Limb (tissue), 2 donors: ENCODE results near the gene HCFC1.
A peak's percentile ranks its signal among the peaks of the same experiment; 100 is the strongest.

ENCODE experiments used
- DNase-seq, 2 donors: peaks; one replicate each; pipeline ENCODE4 v3.0.0-alpha.2; 2016; ENCODE audit errors: extremely low spot score in 2 of 2

HCFC1 gene

GRCh38 chrX:153905481-153906095 lies 66.0 kb downstream of the HCFC1 start:
- peak in 1 of 2 donors; percentile 17 for DNase-seq

DNA sequence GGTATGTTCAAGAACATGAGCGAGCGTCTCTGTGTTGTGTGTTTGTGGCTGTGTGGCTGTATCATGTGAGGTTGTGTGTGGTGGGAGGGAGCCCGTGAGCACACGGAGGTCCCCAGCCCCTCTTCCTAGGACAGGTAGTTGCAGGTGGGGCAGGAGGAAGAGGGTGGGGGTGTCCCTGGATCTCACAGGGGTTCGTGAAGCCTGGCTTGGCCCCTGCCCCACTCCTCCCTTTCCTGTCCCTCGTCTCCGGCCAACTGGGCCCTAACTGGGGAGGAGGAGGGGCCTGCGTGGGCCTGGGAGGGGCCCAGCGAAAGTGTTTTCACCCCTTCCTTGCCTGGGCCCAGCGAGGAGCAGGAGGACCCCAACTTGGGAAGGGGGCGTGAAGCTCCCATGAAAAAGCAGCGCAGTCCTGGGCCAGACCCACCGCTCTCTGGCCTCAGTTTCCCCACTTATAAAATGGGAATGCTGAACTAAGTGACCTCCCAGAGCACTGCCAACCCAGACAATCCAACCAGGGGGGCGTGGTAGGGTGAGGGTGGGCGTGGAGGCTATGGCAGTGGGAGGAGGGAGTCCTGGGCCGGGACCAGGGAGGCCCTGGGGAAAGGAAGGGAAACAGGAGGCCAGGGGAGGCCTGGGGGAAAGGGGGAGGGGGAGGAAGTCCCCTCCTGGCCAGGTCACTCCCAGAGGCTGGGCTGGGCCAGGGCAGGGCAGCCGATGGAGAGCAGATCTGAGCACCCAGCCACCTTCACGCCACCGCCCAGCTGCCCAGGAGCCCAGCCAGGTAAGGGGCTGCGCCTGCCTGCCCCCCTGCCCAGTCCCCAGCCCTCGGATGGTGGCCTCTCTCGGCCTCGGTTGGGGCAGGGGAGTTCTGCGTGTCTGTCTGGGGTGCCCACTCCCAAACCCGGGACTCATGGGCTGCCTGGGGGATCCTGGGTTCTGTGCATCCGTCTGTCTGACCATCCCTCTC lies 67.3 kb downstream of the HCFC1 start, which contains the start of gene AVPR2:
Gene AVPR2 (plus strand): TSS at position 683 of the 967 bp plus-strand sequence. CDS start 473 bp downstream, outside the sequence.
- peak in 1 of 2 donors; percentile 24 for DNase-seq

DNA sequence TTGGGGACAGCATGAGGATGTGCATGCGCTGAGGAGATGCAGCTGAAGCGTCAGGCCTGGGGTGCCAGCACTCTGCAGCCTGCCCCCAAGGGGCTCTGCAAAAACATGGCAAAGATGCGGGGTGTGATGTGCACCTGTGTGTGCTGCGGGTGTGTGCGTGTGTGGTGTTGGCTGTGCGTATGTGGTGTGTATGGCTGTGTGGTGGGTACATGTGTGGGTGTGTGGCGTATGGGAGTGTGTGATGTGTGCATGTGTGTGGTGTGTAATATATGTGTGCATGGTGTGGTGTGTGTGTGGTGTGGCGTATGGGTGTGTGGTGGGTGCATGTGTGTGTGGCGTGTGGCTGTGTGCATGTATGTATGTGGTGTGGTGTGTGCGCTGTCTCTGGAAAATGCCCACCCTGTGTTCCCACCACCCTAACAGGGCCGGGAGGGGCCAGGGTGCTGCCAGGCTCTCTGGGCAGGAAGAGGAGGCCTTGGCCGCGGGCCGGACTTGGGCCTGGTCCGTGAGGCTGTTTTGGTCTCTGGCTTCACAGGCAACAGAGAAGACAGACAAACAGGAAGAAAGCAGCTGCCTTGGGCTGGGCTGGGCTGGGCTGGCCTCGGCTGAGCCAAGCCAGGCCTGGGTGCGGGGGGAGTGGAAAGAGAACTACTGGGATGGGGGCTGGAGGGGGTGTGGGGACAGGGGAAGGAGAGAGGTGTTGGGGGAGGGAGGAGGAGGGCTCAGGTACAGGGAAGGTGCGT lies 68.2 kb downstream of the HCFC1 start:
- DNase-seq: peak in 1 of 2 donors; percentile 25

GRCh38 chrX:153902385-153902784 lies 69.2 kb downstream of the HCFC1 start:
- DNase-seq: peak in 1 of 2 donors; percentile 22

DNA sequence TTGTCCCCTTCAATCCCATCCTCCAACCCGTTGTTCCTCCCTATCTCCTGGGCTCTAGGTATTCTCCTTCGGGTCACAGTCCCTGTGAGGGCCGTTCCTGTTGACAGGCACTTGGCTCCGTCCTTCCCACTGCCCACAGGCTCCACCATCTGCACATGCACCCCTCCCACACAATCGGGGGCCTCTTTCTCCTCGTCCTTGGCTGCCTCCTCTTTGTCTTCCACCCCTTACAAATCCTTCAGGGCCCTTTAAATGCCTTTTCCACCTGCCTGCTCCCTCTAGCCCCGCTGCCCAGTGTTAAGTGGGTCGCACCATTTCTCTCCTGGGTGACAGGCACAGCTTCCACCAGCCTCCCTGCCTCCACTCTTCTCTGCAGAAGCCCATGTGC lies 69.9 kb downstream of the HCFC1 start:
- DNase-seq: no peak

DNA sequence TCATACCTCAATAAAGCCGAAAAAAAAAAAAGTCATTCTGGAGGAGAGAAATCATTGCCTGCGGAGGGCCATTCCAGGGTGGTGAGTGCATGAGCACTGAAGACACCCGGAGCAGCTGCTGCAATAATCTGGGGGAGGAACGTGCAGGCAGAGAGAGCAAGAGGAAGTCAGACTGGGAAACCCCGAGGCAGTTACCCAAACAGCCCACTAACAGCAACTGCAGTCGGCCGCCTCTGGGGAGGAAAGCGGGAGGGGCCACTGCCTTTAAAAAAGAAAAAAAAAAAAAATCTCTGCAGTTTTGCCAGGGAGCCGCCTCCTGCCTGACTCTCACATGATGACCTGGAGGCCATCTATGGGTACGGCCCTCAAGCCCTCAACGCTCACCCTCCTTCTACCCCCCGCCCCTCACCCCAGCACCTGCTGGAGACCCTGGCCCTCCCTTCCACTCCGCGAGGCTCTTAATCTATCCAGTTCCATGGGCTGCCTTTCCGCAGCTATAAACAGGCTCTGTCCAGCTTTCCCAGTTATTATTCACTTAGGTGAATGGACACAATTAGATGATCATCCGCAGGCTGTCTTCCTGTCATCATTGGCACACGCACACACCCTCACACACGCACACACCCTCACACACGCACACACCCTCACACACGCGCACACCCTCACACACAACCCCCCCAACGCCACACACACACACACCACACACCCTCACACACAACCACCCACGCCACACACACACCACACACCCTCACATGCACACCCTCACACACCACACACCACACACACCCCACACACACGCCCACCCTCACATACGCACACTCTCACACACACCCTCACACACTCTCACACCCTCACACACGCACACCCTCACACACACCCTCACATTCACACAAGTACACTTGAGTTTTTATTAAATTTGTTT lies 70.5 kb downstream of the HCFC1 start:
- DNase-seq: peak; percentile 6 to 58

DNA sequence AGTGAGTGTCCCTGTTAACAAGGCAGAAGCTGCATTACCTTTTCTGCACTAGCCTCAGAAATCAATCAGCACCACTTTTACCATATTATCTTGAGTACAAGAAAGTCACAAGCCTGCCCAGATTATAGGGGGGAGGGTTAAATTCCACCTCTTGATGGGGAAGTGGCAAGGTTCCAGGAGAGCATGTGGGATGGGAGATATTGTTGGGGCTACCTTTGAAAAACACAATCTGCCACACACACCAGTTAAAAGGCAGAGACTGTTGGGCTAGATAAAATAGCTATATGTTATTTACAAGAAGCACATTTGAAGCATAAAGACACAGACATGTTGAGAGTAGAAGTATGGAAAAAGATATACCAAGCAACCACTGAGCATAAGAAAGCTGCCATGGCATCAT lies 73.7 kb downstream of the HCFC1 start:
- DNase-seq: no peak
